Peyer's patch (tissue), 4 donors: ENCODE results near the gene SIAH3. TPM values are rescaled to one million over a fixed set of nuclear protein-coding genes. Genes with fewer than 3 reads are reported as not detected.

Experiments used
- DNase-seq, 3 donors: peaks; one replicate each; pipeline ENCODE4 v3.0.0-alpha.2; 2017 to 2019
- H3K27ac ChIP-seq, 4 donors: fragments of 200-600 bp; sonication (generic); one replicate each; pipeline ENCODE4 v1.5.1; 2016 to 2019
- H3K27me3 ChIP-seq, 2 donors: fragments of 200-600 bp; sonication (generic); one replicate each; pipeline ENCODE4 v1.5.1; 2019
- H3K36me3 ChIP-seq, 3 donors: fragments of 200-600 bp; sonication (generic); one replicate each; pipeline ENCODE4 v1.5.1; 2016 to 2019
- H3K4me1 ChIP-seq, 4 donors: fragments of 200-600 bp; sonication (generic); one replicate each; pipeline ENCODE4 v1.5.1; 2016 to 2019
- H3K4me3 ChIP-seq, 4 donors: fragments of 200-600 bp; sonication (generic); 1 replicate in 3 of 4; 2 replicates in 1 of 4; pipeline ENCODE4 v1.5.1; 2016 to 2019; ENCODE audit warnings: mild to moderate bottlenecking in 1 of 4
- H3K9me3 ChIP-seq, 4 donors: fragments of 200-600 bp; sonication (generic); one replicate each; pipeline ENCODE4 v1.5.1; 2016 to 2019; ENCODE audit warnings: mild to moderate bottlenecking in 1 of 4
- CTCF ChIP-seq, 6 experiments: fragments of 450-650 bp in 4 of 6; fragments of 200-600 bp in 2 of 6; sonication (generic) in 1 of 6; IDR thresholded peaks; one replicate each; pipeline ENCODE4 v1.5.1; 2017 to 2019; ENCODE audit warnings: antibody characterized with exemption in 6 of 6, mild to moderate bottlenecking in 3 of 6, moderate library complexity in 1 of 6
- POLR2A ChIP-seq, 2 donors: fragments of 450-650 bp; IDR thresholded peaks; one replicate each; pipeline ENCODE4 v1.5.1; 2017; ENCODE audit warnings: antibody characterized with exemption in 2 of 2, mild to moderate bottlenecking in 2 of 2, moderate library complexity in 2 of 2
- total RNA-seq, 4 donors: library from RNA; depleted of rRNA; stranded (reverse); fragments of >200 nt; gene quantifications; one replicate each; pipeline ENCODE4 v1.1.0, GENCODE V29; 2016

The SIAH3 gene
- total RNA-seq, 4 donors from 2014 or later, result not detected

DNA sequence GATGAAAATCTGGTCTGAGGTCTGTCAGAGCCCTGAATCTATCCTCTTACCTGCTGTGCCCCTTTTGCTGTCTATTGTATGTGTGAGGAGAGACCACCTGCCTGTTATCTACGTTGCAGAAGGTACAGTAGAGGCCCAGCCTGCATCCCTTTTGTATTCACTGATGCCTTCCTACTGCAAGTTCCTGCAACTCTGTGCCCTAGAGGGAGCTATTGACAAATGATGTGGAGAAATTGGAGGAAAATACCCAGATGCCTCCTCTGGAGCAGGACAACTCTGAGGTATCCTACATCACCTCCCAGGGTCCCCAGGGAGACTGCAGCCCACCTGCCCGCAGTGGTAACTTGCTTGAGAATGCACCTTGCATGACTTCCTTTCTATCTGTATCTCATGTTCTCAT lies 33.7 kb downstream of the SIAH3 start:
- Histone ChIP-seq H3K36me3 (no peaks in the 10 kb centered on the region), H3K4me3 (no peak overlapping the region), H3K27ac (no peak overlapping the region), H3K27me3 (no peaks in the 10 kb centered on the region), H3K4me1 (no peaks in the 10 kb centered on the region), H3K9me3 (no peaks in the 10 kb centered on the region)
- DNase-seq, result no peak
- TF ChIP-seq CTCF (IDR thresholded peaks at IDR 0.05) (no peak), POLR2A (IDR thresholded peaks at IDR 0.05) (no peak)

- Histone ChIP-seq H3K27ac (no peak overlapping the region), H3K36me3 (no peaks in the 10 kb centered on the region), H3K27me3 (no peaks in the 10 kb centered on the region), H3K9me3 (no peaks in the 10 kb centered on the region), H3K4me1 (no peaks in the 10 kb centered on the region), H3K4me3 (no peak overlapping the region)
- TF ChIP-seq CTCF (IDR thresholded peaks at IDR 0.05), result no peak
- TF ChIP-seq POLR2A (IDR thresholded peaks at IDR 0.05), result no peak
- DNase-seq, result no peak
These were observed 35.1 kb downstream of the SIAH3 start for GRCh38 chr13:45816427-45816826.

- Histone ChIP-seq H3K4me3 (no peak overlapping the region), H3K36me3 (no peaks in the 10 kb centered on the region), H3K27me3 (no peaks in the 10 kb centered on the region), H3K27ac (no peak overlapping the region), H3K4me1 (no peaks in the 10 kb centered on the region), H3K9me3 (no peaks in the 10 kb centered on the region)
- DNase-seq, result no peak
- TF ChIP-seq POLR2A (IDR thresholded peaks at IDR 0.05) (no peak), CTCF (IDR thresholded peaks at IDR 0.05) (no peak)
These were observed 38.7 kb downstream of the SIAH3 start for GRCh38 chr13:45812695-45813372.

GRCh38 chr13:45811891-45812694 lies 39.5 kb downstream of the SIAH3 start:
- DNase-seq, result no peak
- Histone ChIP-seq H3K9me3 (no peaks in the 10 kb centered on the region), H3K27me3 (no peaks in the 10 kb centered on the region)

DNA sequence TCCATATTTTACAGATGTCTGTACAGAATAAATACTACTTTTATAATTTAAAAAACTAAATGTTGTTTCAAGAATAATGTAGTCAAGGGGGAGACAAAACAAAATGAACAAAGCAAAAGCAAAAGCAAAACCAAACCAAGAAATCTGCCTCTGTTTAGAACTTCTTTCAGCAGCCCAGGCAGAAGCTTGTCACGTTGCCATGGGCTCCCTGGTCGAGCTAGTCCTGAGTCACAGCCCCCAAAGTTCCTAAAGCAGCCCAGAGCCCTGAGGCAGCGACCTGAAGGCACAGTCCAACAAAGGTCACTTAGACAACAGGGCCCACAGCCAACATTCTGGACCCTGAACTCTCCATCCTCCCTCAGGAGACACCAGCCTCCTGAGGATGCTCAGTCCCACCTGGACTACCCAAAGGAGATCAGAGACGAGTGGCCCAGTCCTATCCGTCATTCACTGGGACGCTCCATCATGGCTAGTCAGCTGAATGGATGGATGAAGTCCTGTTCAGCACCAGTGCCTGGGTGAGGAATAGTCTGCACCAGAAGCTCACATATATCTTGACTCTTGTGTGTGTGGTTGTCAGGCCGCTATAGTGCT lies 41.7 kb downstream of the SIAH3 start:
- Histone ChIP-seq H3K9me3 (no peaks in the 10 kb centered on the region), H3K36me3 (no peaks in the 10 kb centered on the region), H3K27me3 (no peaks in the 10 kb centered on the region), H3K27ac (no peak overlapping the region), H3K4me3 (no peak overlapping the region), H3K4me1 (no peaks in the 10 kb centered on the region)
- TF ChIP-seq POLR2A (IDR thresholded peaks at IDR 0.05) (no peak), CTCF (IDR thresholded peaks at IDR 0.05) (no peak)
- DNase-seq, result no peak

More at GRCh38 chr13:45811891-45812694, 39.5 kb downstream of the SIAH3 start:
- no peaks in the 10 kb centered on the region for H3K36me3 ChIP-seq
- no peaks in the 10 kb centered on the region for H3K4me1 ChIP-seq
- TF ChIP-seq CTCF (IDR thresholded peaks at IDR 0.05) (no peak), POLR2A (IDR thresholded peaks at IDR 0.05) (no peak)
- no peak overlapping the region for H3K27ac ChIP-seq
- no peak overlapping the region for H3K4me3 ChIP-seq
